OCI-LY1 (cell line): ENCODE results near the gene FAM53A.

ENCODE experiments used
- EZH2 ChIP-seq: fragments of 200-600 bp; sonication (generic), shearing (Covaris generic); IDR thresholded peaks from 2 replicates; pipeline ENCODE4 v1.8.0; 2017; ENCODE audit warnings: borderline replicate concordance, mixed run types, mild to moderate bottlenecking, antibody characterized with exemption, low read length, moderate library complexity, mixed read lengths
- TF ChIP-seq, protein P1 (sequence below): fragments of 200-600 bp; sonication (generic), shearing (Covaris generic); IDR thresholded peaks from 2 replicates; pipeline ENCODE4 v1.5.1; 2017; ENCODE audit warnings: mild to moderate bottlenecking, antibody characterized with exemption, low read length, moderate library complexity, mixed read lengths

DNA sequence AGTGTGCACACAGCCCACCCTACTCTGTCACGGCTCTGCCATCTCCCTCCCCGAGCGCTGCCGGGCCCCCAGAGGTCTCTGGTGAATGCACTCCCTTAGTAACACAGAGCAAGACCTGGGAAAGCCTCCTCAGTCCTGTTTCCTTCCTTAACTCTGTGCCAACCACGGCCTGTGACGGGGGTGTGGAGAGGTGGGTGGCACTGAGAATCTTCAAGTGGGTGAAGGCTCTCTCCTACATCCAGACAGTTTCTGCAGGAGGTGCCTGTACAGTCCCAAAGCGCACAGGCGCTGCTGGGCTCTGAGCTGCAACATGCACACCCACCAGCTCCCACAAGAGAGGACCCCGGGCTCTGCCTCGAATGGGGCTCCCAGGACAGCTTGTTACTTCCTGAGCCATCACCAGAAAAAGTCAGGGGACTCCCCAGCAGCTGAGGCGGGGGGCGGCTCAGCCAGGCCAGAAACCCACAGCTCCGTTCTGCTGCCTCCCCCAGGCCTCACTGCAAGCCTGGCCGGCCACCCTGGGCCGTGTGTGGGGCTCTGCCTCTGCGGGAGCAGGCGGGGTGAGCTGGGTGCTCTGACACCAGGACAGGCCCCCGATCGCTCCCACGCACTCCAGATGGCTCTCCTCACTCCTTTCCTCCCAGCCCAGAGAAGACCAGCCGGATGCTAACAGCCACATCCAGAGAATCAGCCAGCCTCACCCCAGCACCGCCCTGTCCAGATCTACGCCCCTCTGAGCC lies 29.7 kb downstream of the FAM53A start:
- TF ChIP-seq, protein P1, sequence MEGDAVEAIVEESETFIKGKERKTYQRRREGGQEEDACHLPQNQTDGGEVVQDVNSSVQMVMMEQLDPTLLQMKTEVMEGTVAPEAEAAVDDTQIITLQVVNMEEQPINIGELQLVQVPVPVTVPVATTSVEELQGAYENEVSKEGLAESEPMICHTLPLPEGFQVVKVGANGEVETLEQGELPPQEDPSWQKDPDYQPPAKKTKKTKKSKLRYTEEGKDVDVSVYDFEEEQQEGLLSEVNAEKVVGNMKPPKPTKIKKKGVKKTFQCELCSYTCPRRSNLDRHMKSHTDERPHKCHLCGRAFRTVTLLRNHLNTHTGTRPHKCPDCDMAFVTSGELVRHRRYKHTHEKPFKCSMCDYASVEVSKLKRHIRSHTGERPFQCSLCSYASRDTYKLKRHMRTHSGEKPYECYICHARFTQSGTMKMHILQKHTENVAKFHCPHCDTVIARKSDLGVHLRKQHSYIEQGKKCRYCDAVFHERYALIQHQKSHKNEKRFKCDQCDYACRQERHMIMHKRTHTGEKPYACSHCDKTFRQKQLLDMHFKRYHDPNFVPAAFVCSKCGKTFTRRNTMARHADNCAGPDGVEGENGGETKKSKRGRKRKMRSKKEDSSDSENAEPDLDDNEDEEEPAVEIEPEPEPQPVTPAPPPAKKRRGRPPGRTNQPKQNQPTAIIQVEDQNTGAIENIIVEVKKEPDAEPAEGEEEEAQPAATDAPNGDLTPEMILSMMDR: no peak
- TF ChIP-seq EZH2: no peak
